HepG2 (cell line): Measurements from ENCODE around the gene E2F1. TPM values are rescaled to one million over a fixed set of nuclear protein-coding genes. Genes with fewer than 3 reads are reported as not detected.

ENCODE experiments used
- AHDC1 ChIP-seq: sonication (generic); formaldehyde crosslinking; IDR thresholded peaks from 2 replicates; pipeline ENCODE4 v1.5.1; 2020; ENCODE audit warnings: mild to moderate bottlenecking, missing genetic modification reagents, borderline replicate concordance
- KAT2B ChIP-seq: fragments of 150-350 bp; IDR thresholded peaks from 2 replicates; pipeline ENCODE4 v1.6.1; 2014; ENCODE audit warnings: low read depth, low read length, borderline replicate concordance
- KDM5A ChIP-seq: fragments of 200-600 bp; sonication (generic); IDR thresholded peaks from 2 replicates; pipeline ENCODE4 v1.7.0; 2018; ENCODE audit warnings: antibody characterized with exemption, mild to moderate bottlenecking, low read length, borderline replicate concordance
- KLF13 ChIP-seq: sonication (generic); formaldehyde crosslinking; IDR thresholded peaks from 2 replicates; pipeline ENCODE4 v1.4.0; 2020; ENCODE audit warnings: mild to moderate bottlenecking, missing genetic modification reagents
- PHF8 ChIP-seq: sonication (generic); formaldehyde crosslinking; IDR thresholded peaks from 2 replicates; pipeline ENCODE4 v1.5.0; 2020; ENCODE audit warnings: missing genetic modification reagents
- PLRG1 ChIP-seq: fragments of 450-650 bp; conservative IDR thresholded peaks from 2 replicates; pipeline ENCODE4 v1.6.1; 2016
- RELA ChIP-seq: sonication (generic); formaldehyde crosslinking; IDR thresholded peaks from 2 replicates; pipeline ENCODE4 v1.4.0; 2020; ENCODE audit warnings: missing genetic modification reagents
- SAFB2 ChIP-seq: sonication (generic); formaldehyde crosslinking; IDR thresholded peaks from 2 replicates; pipeline ENCODE4 v1.5.1; 2020; ENCODE audit warnings: missing genetic modification reagents, low read depth, mild to moderate bottlenecking, borderline replicate concordance
- SRSF4 ChIP-seq: fragments of 200-400 bp; formaldehyde crosslinking; IDR thresholded peaks from one replicate; pipeline ENCODE4 v1.6.1; 2018; ENCODE audit warnings: mild to moderate bottlenecking, low read depth, low read length, moderate library complexity; ENCODE audit not compliant: poor library complexity, severe bottlenecking
- SSRP1 ChIP-seq: IDR thresholded peaks from 2 replicates; pipeline ENCODE4 v1.6.1; 2016; ENCODE audit warnings: control low read depth
- TBL1XR1 ChIP-seq: fragments of 150-350 bp; IDR thresholded peaks from 2 replicates; pipeline ENCODE4 v1.6.1; 2014; ENCODE audit warnings: borderline replicate concordance, low read length; ENCODE audit not compliant: partially characterized antibody
- TFDP1 ChIP-seq: IDR thresholded peaks from 2 replicates; pipeline ENCODE4 v1.6.1; 2016; ENCODE audit warnings: missing compliant biosample characterization, missing genetic modification reagents, borderline replicate concordance
- ZNF160 ChIP-seq: sonication (generic); formaldehyde crosslinking; IDR thresholded peaks from 2 replicates; pipeline ENCODE4 v1.8.0; 2022; ENCODE audit warnings: mild to moderate bottlenecking, inconsistent platforms, missing genetic modification reagents
- ZNF234 ChIP-seq: sonication (generic); formaldehyde crosslinking; conservative IDR thresholded peaks from 2 replicates; pipeline ENCODE4 v1.5.1; 2020; ENCODE audit warnings: mild to moderate bottlenecking, missing genetic modification reagents
- ZNF414 ChIP-seq: sonication (generic); formaldehyde crosslinking; IDR thresholded peaks from 2 replicates; pipeline ENCODE4 v1.5.0; 2020; ENCODE audit warnings: missing genetic modification reagents
- ZNF446 ChIP-seq: sonication (generic); formaldehyde crosslinking; IDR thresholded peaks from 2 replicates; pipeline ENCODE4 v1.5.0; 2020; ENCODE audit warnings: mild to moderate bottlenecking, missing genetic modification reagents
- ZNF501 ChIP-seq: sonication (generic); formaldehyde crosslinking; IDR thresholded peaks from 2 replicates; pipeline ENCODE4 v1.5.1; 2020; ENCODE audit warnings: mild to moderate bottlenecking, moderate library complexity, missing genetic modification reagents
- ZNF672 ChIP-seq: sonication (generic); formaldehyde crosslinking; IDR thresholded peaks from 2 replicates; pipeline ENCODE4 v1.8.1; 2022; ENCODE audit warnings: missing genetic modification reagents
- ZNF775 ChIP-seq: sonication (generic); formaldehyde crosslinking; IDR thresholded peaks from 2 replicates; pipeline ENCODE4 v1.4.0; 2020; ENCODE audit warnings: missing genetic modification reagents, mild to moderate bottlenecking, moderate library complexity, borderline replicate concordance
- ZNF800 ChIP-seq: sonication (generic); formaldehyde crosslinking; IDR thresholded peaks from 2 replicates; pipeline ENCODE4 v1.4.0; 2020; ENCODE audit warnings: missing genetic modification reagents
- polyA plus RNA-seq, 8 experiments: library from polyadenylated mRNA; depleted of rRNA in 3 of 8; stranded (reverse) in 7 of 8; unstranded in 1 of 8; fragments of >200 nt; fragmentation: Illumina TruSeq in 4 of 8; extraction: Trizol in 4 of 8; gene quantifications; 2 replicates each; pipeline versions ENCODE4 v1.2.1 to v1.2.3, GENCODE V29; 2011 to 2016; ENCODE audit warnings: low read depth in 4 of 8, missing spikeins in 1 of 8, mixed read lengths in 1 of 8; ENCODE audit not compliant: insufficient read depth in 1 of 8
- total RNA-seq, 5 experiments: library from RNA; depleted of rRNA; stranded (reverse); fragments of >200 nt; fragmentation: Illumina TruSeq; extraction: Trizol; gene quantifications; 2 replicates each; pipeline ENCODE4 v1.2.3, GENCODE V29; 2016; ENCODE audit warnings: low read depth in 1 of 5

E2F1 gene
- total and polyA plus RNA-seq, 2 of the 13 experiments (the other 11 are each of a cell fraction or from before 2014, with no cell fraction given): 25.5 to 39.4 TPM

GRCh38 chr20:33701629-33702450, 15.7 kb upstream of the E2F1 start (continued):
- TF ChIP-seq AHDC1 (CRISPR knock-in tag) (peak; percentile 77; the same call in 1 of the 2 replicates), TBL1XR1 (peak; percentile 83), ZNF414 (peak; percentile 93), KAT2B (no peak), KLF13 (CRISPR knock-in tag) (no peak), PHF8 (no peak), SRSF4 (no peak), ZNF160 (CRISPR knock-in tag) (0 out of 2 replicates have a peak, but pooled peaks have one; percentile 57), SAFB2 (no peak), TFDP1 (peak; percentile 66; the same call in 1 of the 2 replicates), ZNF501 (CRISPR knock-in tag) (no peak; the same call in 1 of the 2 replicates), KDM5A (no peak), ZNF672 (CRISPR knock-in tag) (no peak), ZNF234 (CRISPR knock-in tag) (no peak; the same call in 1 of the 2 replicates), ZNF775 (no peak), ZNF446 (peak; percentile 83; the same call in 1 of the 2 replicates), ZNF800 (CRISPR knock-in tag) (no peak), SSRP1 (no peak), RELA (CRISPR knock-in tag) (peak; percentile 98; the same call in 1 of the 2 replicates), PLRG1 (no peak)
